ENCODE data around the gene HTT.
A peak's percentile ranks its signal among the peaks of the same experiment; 100 is the strongest.

Gene HTT

DNA sequence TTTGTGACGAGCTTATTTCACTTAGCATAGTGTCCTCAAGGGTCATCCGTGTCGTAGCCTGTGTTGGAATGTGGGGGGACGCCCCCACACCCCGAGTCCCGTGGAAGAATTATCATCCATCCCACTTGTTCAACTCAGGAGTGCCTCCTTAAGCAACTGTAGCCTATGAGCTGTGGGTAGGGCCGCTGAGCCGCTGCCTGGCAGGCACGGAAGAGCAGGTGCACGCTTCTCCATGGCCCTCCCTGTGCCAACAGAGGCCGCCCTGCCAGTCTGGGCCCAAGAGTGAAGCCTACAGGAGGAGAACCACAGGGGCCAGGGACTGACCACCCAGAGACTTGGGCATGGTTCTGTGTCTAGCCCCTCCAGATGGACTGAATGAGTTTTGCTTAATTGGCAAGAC, 216.0 kb downstream of the HTT start:
- DNase-seq (ENCODE audit: low read depth): no peak

GRCh38 chr4:3290889-3291321, 216.4 kb downstream of the HTT start:
- DNase-seq (ENCODE audit: low read depth): no peak

DNA sequence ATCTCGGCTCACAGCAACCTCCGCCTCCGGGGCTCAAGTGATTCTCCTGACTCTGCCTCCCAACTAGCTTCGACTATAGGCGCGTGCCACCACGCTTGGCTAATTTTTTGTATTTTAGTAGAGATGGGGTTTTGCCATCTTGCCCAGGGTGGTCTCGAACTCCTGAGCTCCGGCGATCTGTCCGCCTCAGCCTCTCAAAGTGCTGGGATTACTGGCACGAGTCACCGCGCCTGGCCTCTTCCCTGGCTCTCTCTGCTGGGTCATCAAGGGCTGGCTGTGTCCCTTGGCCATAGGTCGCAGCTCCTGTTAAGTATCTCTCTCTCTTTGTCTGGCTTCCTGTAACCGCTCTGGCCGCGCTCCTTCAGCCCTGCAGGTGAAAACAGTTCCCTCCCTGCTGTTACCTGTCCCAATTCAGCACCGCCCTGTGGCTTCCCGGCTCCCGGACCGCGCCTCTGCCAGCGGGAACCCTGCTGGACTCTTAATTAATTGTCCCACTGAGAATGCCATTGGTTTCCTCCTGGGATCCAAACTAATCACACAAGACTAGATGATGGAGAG, 217.0 kb downstream of the HTT start:
- DNase-seq (ENCODE audit: low read depth): no peak

DNA sequence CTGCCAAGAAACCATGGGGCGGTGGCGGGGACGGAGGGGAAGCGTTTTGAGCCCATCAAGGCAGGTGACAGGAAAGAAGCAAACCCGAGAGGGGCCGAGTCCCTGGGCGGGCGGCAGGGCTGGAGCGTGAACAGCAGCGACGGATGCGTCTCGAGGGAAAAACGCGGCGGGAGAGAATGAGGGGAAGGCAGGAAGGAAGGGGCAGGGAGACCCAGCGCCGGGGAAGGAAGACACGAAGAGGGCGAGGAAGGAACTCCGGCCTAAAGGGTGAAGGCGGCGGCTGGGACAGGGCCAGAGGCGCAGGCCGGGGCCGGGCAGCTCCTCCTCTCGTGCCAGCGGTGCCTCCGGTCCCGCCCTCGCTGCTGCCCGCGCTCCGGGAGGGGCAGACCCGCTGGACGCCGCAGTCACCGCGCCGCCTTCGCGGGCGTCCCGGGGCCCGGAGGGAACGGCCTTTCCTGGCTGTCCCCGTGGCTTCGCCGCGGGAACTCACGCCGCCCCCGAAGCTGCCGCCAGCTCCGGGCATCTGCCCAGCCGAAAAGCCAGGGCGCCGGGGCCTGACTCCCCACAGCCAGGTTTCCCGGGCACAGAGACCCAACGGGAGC, 217.6 kb downstream of the HTT start:
- DNase-seq (ENCODE audit: low read depth): peak; percentile 13

DNA sequence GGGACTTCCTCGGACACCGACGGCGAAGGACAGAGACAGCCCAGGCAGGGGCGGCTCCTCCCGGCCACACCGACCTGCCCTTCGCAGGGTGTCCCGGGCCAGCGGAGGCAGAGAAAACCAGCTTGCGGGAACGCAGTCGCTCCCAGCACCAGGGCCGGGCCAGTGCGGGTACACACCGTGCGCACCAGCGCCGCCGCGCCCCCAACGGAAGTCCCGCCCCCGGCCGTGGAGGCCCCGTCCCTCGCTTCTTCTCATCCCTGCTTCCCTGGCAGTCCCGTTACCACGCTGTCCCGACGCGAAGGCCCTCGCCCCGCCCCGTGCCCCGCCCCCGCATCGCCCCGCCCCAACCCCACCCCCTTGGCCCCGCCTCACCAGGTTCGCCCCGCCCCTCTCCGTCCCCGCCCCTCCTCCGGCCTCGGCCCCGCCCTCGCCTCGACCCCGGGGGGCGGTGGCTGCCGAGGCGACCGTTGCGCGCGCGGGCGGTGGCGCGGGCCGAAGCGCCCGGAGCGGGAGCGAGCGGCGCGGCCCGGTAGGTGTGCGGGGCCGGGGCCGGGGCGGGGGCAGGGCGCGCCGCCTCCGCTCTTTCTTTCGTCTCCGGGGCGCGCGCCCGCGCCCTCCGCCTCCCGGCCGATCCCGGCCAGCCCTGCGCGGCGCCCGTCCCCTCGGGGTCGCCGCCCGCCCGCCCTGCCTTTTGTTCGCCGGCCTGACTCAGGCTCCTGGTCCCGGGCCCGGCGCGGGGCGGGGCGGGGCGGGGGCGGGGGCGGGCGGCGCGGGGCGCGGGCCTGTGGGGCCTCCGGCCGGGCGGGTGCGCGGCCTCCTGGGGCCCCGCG, 218.3 kb downstream of the HTT start, which contains the start of gene RGS12:
TSS of gene RGS12 (plus strand) at position 451 of the 830 bp plus-strand sequence. CDS start 23,150 bp downstream, outside the sequence.
- DNase-seq (ENCODE audit: low read depth): peak; percentile 90

Data from amniotic epithelial cell (primary cell).